Activated CD4-positive, alpha-beta memory T cell treated with anti-CD3 and anti-CD28 coated beads, Interleukin-2, amount 10 ng/mL, durations not matched to agents 7 days and 5 days (primary cell): ENCODE data around the gene SAMD14. TPM values are rescaled to one million over a fixed set of nuclear protein-coding genes. Genes with fewer than 3 reads are reported as not detected.

ENCODE experiments used
- CTCF ChIA-PET: fragments of 350-600 bp; sonication (Branson Sonifier 250); formaldehyde crosslinking; loops from one replicate; lab custom pipeline; 2021; ENCODE audit warnings: antibody characterized with exemption, inconsistent platforms; lab: Charles Lee
- POLR2A ChIA-PET: fragments of 350-600 bp; sonication (Branson Sonifier 250); formaldehyde crosslinking; loops from one replicate; lab custom pipeline; 2021; ENCODE audit warnings: antibody characterized with exemption; lab: Charles Lee
- DNase-seq: peaks from one replicate; pipeline ENCODE4 v3.0.0-alpha.2; 2020
- H3K27ac Mint-ChIP-seq: one replicate; pipeline ENCODE4 v1.8.0; 2021; ENCODE audit warnings: mild to moderate bottlenecking, mixed read lengths
- H3K27me3 Mint-ChIP-seq: one replicate; pipeline ENCODE4 v1.8.0; 2021; ENCODE audit warnings: mixed read lengths
- H3K36me3 Mint-ChIP-seq: one replicate; pipeline ENCODE4 v1.8.0; 2021; ENCODE audit warnings: low read depth, mixed read lengths
- H3K4me1 Mint-ChIP-seq: one replicate; pipeline ENCODE4 v1.8.0; 2021; ENCODE audit warnings: mixed read lengths
- H3K4me3 Mint-ChIP-seq: one replicate; pipeline ENCODE4 v1.8.0; 2021; ENCODE audit warnings: mild to moderate bottlenecking, mixed read lengths
- H3K9me3 Mint-ChIP-seq: one replicate; pipeline ENCODE4 v1.8.0; 2021; ENCODE audit warnings: mixed read lengths
- total RNA-seq, 2 experiments: library from RNA; stranded (reverse); gene quantifications; one replicate each; pipeline ENCODE4 v1.2.3, GENCODE V29; 2021

Gene SAMD14
- total RNA-seq, 2 experiments from 2014 or later: 0.68 to 1.3 TPM

DNA sequence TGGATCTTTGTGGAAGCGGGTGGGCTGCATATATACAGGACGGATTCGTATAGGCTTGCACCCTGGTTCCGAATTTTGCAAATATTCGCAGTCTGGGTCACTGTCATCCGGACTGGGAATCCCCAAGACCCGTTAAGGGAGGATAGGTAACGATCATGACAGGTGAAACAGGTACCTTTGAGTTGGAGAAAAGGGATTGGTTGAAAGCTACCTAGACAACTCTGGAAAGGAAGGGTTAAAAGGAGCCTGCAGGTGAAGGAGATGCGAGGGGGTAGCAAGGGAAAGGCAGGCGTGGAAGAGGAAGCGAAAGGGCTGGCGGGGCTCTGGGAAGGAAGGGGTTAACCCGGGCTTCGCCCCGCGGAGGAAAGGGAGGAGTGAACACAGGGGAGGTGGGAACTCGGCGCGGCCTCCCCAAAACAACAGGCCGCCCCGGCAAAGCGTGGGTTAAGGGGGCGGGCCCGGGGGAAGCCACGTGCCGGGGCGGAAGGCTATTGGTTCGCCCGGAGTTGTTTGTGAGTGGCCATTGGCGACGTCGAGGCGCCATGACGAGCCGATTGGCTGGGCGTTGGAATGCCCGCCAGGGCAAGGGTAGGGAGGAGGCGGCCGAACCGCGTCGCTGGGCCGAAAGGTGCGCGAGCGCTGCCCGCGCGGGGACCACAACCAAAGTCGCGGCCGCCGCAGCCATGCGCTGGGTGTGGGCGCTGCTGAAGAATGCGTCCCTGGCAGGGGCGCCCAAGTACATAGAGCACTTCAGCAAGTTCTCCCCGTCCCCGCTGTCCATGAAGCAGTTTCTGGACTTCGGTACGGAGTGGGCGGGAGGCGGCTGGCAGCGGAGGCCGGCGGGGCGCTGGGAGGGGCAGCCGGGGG lies 35.0 kb downstream of the SAMD14 start, which contains the start of gene PDK2:
Gene PDK2 (plus strand): TSS at position 599 of the 867 bp plus-strand sequence. CDS start 85 bp downstream, at position 684.
- H3K27ac Mint-ChIP-seq: peak within 1 kb of the TSS; percentile 76
- ChIA-PET CTCF (interaction anchor here (0.6 to 4.3 kb wide), 65 partner anchors 9 to 707 kb away, joined by 3 to 48 read pairs (median 4); partner anchors contain the start of genes COL1A1, ITGA3, PPP1R9B and SAMD14), POLR2A (interaction anchor here (1.0 to 2.4 kb wide), 6 partner anchors 13 to 93 kb away, joined by 3 to 8 read pairs (median 4); partner anchors contain the start of gene ITGA3)
- peak; percentile 98 for DNase-seq
- H3K4me3 Mint-ChIP-seq: peak within 1 kb of the TSS; percentile 79
- H3K4me1 Mint-ChIP-seq: peaks cover 19% of the 10 kb centered on the region
- H3K27me3 Mint-ChIP-seq: no peaks in the 10 kb centered on the region
- H3K9me3 Mint-ChIP-seq: no peaks in the 10 kb centered on the region
- H3K36me3 Mint-ChIP-seq: peaks cover 3% of the 10 kb centered on the region

DNA sequence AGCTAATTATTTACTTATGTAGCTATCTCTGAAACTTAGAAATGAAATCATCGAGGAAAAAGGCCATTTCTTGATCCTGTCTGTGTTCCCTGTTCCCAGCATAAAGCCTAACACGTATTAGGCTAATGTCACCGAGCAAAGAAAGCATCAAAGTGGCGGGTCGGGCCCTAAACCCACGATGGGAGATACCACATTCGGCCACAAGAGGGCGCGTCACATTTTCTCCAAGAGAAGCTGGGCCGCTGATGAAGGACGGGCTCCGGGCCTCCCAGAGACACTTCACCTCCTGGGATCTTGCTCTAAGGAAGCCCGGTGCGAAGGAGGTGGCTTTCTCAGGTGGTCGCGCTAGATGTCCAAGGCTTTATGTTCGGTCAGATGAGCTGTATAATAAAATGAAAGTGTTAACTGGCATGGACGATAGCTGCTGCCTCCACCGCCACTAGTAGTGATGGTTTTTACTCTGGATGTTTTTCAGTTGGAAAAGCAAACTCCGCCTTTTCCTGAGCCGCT lies 35.7 kb downstream of the SAMD14 start:
- peak overlapping the region; percentile 76 for H3K27ac Mint-ChIP-seq
- no peaks in the 10 kb centered on the region for H3K9me3 Mint-ChIP-seq
- peak overlapping the region; percentile 79 for H3K4me3 Mint-ChIP-seq
- CTCF ChIA-PET: interaction anchor here (0.6 to 4.3 kb wide), 70 partner anchors 9 to 1446 kb away, joined by 3 to 48 read pairs (median 4); partner anchors contain the start of genes COL1A1, ITGA3, PPP1R9B and SAMD14
- POLR2A ChIA-PET: interaction anchor here (1.0 to 2.4 kb wide), 6 partner anchors 13 to 93 kb away, joined by 3 to 8 read pairs (median 4); partner anchors contain the start of gene ITGA3
- H3K27me3 Mint-ChIP-seq: no peaks in the 10 kb centered on the region
- peaks cover 3% of the 10 kb centered on the region for H3K36me3 Mint-ChIP-seq
- DNase-seq: peak; percentile 90
- H3K4me1 Mint-ChIP-seq: peaks cover 18% of the 10 kb centered on the region

DNA sequence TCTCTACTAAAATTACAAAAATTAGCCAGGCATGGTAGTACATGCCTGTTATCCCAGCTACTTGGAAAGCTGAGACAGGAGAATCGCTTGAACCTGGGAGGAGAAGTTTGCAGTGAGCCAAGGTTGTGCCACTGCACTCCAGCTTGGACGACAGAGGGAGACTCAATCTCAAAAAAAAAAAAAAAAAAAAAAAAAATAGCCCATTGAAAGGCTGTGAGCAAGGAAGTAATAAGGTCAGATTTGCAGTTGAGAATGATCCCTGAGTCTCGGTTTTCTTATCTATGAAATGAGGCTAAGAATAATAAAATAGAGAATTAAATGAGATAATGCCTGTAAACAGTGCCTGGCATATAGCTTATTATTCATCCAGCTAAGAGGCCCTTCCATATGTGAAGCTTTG lies 36.2 kb downstream of the SAMD14 start:
- ChIA-PET POLR2A (interaction anchor here (1.0 to 2.4 kb wide), 5 partner anchors 14 to 92 kb away, joined by 3 to 8 read pairs (median 3); partner anchors contain the start of gene ITGA3), CTCF (interaction anchor here (0.6 to 4.3 kb wide), 65 partner anchors 9 to 1446 kb away, joined by 3 to 48 read pairs (median 4); partner anchors contain the start of genes COL1A1, ITGA3, PPP1R9B and SAMD14)
- DNase-seq: no peak
- peaks cover 3% of the 10 kb centered on the region for H3K36me3 Mint-ChIP-seq
- H3K9me3 Mint-ChIP-seq: no peaks in the 10 kb centered on the region
- peak overlapping the region; percentile 76 for H3K27ac Mint-ChIP-seq
- H3K27me3 Mint-ChIP-seq: no peaks in the 10 kb centered on the region
- no peak overlapping the region for H3K4me3 Mint-ChIP-seq
- peaks cover 18% of the 10 kb centered on the region for H3K4me1 Mint-ChIP-seq

DNA sequence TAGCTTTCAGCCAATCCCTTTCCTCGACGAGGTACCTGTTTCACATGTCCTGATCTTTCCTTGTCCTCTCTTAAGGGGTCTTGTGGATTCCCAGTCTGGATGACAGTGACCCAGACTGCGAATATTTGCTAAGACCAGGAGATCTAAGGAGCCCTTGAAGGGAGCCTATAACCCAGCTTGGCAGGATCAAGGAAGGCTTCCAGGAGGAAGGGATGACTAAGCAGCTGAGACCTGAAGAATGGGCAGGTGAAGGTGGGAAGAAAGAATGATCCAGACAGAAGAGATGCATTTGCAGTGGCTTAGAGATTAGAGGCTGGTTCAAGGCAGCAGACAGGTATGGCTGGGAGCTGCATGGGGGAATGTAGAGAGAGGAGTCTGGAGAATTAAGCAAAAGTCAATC lies 36.7 kb downstream of the SAMD14 start:
- H3K9me3 Mint-ChIP-seq: no peaks in the 10 kb centered on the region
- no peak overlapping the region for H3K27ac Mint-ChIP-seq
- ChIA-PET CTCF (interaction anchor here (0.6 to 4.3 kb wide), 17 partner anchors 9 to 751 kb away, joined by 3 to 48 read pairs (median 14); partner anchors contain the start of genes ITGA3 and TMEM92), POLR2A (interaction anchor here (2.4 kb wide), 1 partner anchor 36 kb away, joined by 8 read pairs; the partner anchor contains the start of gene ITGA3)
- no peaks in the 10 kb centered on the region for H3K27me3 Mint-ChIP-seq
- no peaks in the 10 kb centered on the region for H3K36me3 Mint-ChIP-seq
- no peak overlapping the region for H3K4me3 Mint-ChIP-seq
- DNase-seq: no peak
- H3K4me1 Mint-ChIP-seq: peaks cover 18% of the 10 kb centered on the region

DNA sequence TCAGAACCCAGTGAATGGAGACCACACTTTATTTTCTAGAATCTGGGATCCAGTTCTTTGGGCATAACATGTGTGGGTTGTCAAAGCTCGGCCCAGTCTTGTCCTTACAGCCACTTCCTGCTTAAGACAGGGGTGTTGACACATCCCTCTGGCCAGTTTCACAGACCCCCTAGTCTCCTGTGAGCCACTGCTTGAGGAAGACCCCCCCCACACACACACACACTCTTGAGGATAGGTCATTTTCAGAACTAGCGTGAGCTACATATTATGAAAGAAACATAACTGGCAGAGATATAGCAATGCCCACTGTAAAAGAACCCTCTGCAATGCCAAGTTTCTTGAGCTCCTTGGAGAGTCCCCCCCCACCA lies 38.1 kb downstream of the SAMD14 start:
- DNase-seq: no peak
- POLR2A ChIA-PET: no interaction called here
- H3K36me3 Mint-ChIP-seq: no peaks in the 10 kb centered on the region
- H3K4me1 Mint-ChIP-seq: peaks cover 17% of the 10 kb centered on the region
- no peaks in the 10 kb centered on the region for H3K27me3 Mint-ChIP-seq
- no peaks in the 10 kb centered on the region for H3K9me3 Mint-ChIP-seq
- no peak overlapping the region for H3K4me3 Mint-ChIP-seq
- H3K27ac Mint-ChIP-seq: no peak overlapping the region
- CTCF ChIA-PET: interaction anchor here (0.7 to 4.3 kb wide), 7 partner anchors 24 to 269 kb away, joined by 3 to 48 read pairs (median 5); no protein-coding TSS in a partner anchor

DNA sequence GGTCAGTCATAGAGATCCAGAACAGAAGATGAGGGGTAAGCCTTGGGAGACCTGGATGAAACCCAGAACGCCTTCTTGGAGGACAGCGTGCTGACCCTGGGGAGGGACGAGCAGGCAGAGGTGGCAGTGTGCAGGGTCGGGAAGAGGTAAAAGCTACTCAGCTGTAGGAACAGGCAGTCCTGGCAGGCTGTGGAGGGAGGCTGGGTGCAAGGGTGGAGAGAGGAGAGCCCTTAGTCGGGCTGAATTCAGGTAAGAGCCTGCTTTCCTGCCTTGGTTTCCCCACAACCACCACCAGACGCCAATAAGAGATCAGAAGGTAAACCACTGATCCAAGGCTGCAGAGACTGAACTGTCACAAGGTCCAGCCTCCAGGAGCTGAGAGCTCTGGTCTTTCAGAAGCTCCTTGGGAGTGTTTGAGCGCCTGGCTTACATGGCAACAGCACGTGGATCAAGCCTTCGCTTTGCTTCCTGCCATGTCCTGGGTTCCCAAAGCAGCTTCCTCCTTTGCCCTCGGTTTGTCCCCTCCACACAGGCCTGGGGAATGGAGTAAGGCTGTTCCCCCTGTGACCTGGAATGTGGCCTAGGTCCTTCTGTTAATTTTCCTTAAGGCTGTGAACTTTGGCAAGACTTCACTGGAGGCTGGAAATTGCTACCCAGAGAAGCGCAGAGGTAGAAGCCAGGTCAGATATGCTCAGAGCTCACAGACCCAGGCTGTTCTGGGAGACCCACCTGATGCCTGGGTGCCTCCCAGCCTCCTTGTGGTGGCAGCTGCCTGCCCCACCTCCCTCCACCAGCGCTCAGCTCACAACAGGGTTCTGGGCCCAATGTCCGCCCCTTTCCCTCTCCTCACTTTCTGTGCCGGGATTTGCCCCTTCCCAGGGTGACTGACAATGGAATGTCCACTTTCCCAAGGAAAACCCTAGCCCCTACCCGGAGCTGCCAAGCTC lies 38.7 kb downstream of the SAMD14 start:
- Mint-ChIP-seq H3K27me3 (no peaks in the 10 kb centered on the region), H3K36me3 (no peaks in the 10 kb centered on the region), H3K27ac (no peak overlapping the region), H3K4me1 (peaks cover 13% of the 10 kb centered on the region), H3K4me3 (no peak overlapping the region), H3K9me3 (no peaks in the 10 kb centered on the region)
- POLR2A ChIA-PET: no interaction called here
- DNase-seq: no peak
- CTCF ChIA-PET: interaction anchor here (1.1 to 4.3 kb wide), 2 partner anchors 64 to 198 kb away, joined by 3 to 32 read pairs; no protein-coding TSS in a partner anchor

DNA sequence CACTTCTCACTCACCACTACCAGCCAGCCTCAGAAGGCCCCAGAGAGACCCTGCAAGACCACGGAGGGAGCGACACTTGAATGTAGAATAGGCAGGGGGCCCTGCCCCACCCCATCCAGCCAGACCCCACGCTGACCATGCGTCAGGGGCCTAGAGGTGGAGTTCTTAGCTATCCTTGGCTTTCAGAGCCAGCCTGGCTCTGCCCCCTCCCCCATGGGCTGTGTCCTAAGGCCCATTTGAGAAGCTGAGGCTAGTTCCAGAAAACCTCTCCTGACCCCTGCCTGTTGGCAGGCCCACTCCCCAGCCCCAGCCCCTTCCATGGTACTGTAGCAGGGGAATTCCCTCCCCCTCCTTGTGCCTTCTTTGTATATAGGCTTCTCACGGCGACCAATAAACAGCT lies 39.9 kb downstream of the SAMD14 start:
- Mint-ChIP-seq H3K4me3 (no peak overlapping the region), H3K27ac (no peak overlapping the region), H3K27me3 (no peaks in the 10 kb centered on the region), H3K36me3 (no peaks in the 10 kb centered on the region), H3K9me3 (no peaks in the 10 kb centered on the region), H3K4me1 (peaks cover 4% of the 10 kb centered on the region)
- ChIA-PET CTCF (no interaction called here), POLR2A (no interaction called here)
- no peak for DNase-seq

DNA sequence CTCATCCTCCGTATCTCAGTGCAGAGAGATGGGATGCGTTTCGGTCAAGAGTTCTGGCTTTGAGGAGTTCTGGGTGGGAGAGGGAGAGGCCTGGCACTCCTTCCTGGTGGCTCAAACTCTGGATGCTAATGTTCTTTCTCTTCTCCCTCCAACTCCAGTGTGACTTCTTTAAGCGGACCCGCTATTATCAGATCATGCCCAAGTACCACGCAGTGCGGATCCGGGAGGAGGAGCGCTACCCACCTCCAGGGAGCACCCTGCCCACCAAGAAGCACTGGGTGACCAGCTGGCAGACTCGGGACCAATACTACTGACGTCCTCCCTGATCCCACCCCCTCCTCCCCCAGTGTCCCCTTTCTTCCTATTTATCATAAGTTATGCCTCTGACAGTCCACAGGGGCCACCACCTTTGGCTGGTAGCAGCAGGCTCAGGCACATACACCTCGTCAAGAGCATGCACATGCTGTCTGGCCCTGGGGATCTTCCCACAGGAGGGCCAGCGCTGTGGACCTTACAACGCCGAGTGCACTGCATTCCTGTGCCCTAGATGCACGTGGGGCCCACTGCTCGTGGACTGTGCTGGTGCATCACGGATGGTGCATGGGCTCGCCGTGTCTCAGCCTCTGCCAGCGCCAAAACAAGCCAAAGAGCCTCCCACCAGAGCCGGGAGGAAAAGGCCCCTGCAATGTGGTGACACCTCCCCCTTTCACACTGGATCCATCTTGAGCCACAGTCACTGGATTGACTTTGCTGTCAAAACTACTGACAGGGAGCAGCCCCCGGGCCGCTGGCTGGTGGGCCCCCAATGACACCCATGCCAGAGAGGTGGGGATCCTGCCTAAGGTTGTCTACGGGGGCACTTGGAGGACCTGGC lies 40.8 kb downstream of the SAMD14 start:
- H3K36me3 Mint-ChIP-seq: no peaks in the 10 kb centered on the region
- CTCF ChIA-PET: interaction anchor here (2.1 to 3.1 kb wide), 2 partner anchors 61 to 68 kb away, joined by 10 to 73 read pairs; no protein-coding TSS in a partner anchor
- no peak for DNase-seq

DNA sequence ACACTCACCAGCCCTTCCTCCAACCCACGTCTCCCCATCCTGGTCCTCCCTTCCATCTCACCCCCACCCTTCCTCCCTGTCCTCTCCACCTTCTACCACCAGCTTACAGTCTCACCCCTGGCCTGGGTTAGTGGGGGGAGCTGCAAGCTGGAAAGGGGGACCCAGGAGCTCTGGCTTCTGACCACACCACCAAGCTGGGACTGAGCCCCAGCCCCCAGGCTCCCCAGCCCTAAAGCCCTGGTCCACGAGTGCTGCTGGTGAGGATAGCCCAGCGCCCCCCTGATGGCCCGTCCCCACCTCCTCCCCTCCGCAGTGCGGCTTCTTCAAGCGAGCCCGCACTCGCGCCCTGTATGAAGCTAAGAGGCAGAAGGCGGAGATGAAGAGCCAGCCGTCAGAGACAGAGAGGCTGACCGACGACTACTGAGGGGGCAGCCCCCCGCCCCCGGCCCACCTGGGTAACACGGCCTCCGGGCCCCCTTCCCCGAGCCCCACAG lies 42.0 kb downstream of the SAMD14 start:
- no peak for DNase-seq
- Mint-ChIP-seq H3K4me1 (no peaks in the 10 kb centered on the region), H3K9me3 (no peaks in the 10 kb centered on the region), H3K4me3 (no peak overlapping the region), H3K27ac (no peak overlapping the region), H3K27me3 (no peaks in the 10 kb centered on the region), H3K36me3 (no peaks in the 10 kb centered on the region)
- CTCF ChIA-PET: interaction anchor here (0.6 to 3.1 kb wide), 27 partner anchors 8 to 417 kb away, joined by 3 to 73 read pairs (median 3); partner anchors contain the start of gene ITGA3
- POLR2A ChIA-PET: no interaction called here

More for the DNA sequence above, 40.8 kb downstream of the SAMD14 start:
- Mint-ChIP-seq H3K9me3 (no peaks in the 10 kb centered on the region), H3K4me1 (peaks cover 2% of the 10 kb centered on the region), H3K4me3 (no peak overlapping the region), H3K27me3 (no peaks in the 10 kb centered on the region), H3K27ac (no peak overlapping the region)
- POLR2A ChIA-PET: no interaction called here

DNA sequence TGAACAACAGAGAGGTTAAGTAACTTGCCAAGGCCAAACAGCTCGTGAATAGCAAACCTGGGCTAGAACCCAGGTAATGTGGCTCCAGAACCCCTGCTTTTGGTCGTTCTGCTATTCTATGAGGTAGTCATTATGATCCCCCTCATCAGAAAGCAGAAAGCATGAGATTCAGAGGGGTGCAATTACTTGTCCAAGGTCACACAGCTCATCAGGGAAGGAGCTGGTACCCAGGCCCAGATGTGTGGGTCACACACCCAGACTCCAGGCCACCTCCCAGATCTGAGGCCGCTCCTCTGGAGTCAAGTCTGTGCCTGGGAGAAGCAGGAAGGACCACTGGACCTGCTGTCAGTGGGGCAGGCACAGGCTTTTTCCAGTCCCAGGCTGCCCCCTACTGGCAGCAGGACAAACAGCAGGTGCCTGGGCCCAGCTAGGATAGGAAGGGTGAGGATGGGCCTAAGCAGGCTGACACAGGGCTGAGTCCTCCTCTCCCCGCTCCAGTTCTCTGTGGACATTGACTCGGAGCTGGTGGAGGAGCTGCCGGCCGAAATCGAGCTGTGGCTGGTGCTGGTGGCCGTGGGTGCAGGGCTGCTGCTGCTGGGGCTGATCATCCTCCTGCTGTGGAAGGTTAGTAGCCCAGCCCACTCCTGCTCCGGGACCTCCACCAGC lies 42.6 kb downstream of the SAMD14 start:
- DNase-seq: peak; percentile 83
- no peaks in the 10 kb centered on the region for H3K36me3 Mint-ChIP-seq
- no peaks in the 10 kb centered on the region for H3K27me3 Mint-ChIP-seq
- H3K27ac Mint-ChIP-seq: no peak overlapping the region
- CTCF ChIA-PET: interaction anchor here (0.6 to 3.1 kb wide), 28 partner anchors 9 to 416 kb away, joined by 3 to 73 read pairs (median 3); partner anchors contain the start of gene ITGA3
- no peak overlapping the region for H3K4me3 Mint-ChIP-seq
- no peaks in the 10 kb centered on the region for H3K9me3 Mint-ChIP-seq
- no peaks in the 10 kb centered on the region for H3K4me1 Mint-ChIP-seq
- POLR2A ChIA-PET: interaction anchor here (0.9 kb wide), 1 partner anchor 9 kb away, joined by 3 read pairs; no protein-coding TSS in a partner anchor
